GM12873 (cell line): ENCODE data around the gene CMIP.

Source experiments
- TF ChIP-seq, protein P1 (sequence below): IDR thresholded peaks from 2 replicates; pipeline ENCODE4 v1.5.1; 2012; ENCODE audit warnings: low read depth, mild to moderate bottlenecking, moderate library complexity, low read length, control low read depth; ENCODE audit not compliant: insufficient read depth; ENCODE audit errors: missing control alignments

The CMIP gene

DNA sequence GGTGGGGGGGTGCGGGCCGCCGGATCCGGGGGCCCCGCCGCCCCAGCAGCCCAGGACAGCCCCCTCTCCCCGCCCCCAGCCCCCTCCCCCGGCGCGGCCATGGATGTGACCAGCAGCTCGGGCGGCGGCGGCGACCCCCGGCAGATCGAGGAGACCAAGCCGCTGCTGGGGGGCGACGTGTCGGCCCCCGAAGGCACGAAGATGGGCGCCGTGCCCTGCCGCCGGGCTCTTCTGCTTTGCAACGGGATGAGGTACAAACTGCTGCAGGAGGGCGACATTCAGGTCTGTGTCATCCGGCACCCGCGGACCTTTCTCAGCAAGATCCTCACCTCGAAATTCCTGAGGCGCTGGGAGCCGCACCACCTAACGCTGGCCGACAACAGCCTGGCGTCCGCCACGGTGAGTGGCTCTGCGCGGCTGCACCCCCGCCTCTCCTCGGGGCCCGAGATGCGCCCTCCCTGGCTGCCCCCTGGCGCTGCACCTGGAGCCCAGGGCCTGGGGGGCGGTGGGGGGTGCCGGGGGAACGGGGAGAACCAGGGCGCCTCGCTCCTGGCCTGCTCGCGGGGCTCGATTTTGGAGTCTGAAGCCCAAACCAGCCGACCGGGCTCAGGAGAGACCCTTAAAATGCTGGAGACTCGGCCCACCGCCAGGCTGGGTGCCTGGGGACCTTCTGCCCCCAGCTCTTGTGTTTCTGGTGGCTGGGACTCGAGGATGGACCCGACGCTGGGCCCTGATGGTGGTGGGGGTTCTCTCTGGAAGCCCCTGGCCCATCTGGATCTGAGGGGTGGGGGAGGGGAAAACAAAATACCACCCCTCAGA is 744 bp downstream of the CMIP start:
- TF ChIP-seq, protein P1, sequence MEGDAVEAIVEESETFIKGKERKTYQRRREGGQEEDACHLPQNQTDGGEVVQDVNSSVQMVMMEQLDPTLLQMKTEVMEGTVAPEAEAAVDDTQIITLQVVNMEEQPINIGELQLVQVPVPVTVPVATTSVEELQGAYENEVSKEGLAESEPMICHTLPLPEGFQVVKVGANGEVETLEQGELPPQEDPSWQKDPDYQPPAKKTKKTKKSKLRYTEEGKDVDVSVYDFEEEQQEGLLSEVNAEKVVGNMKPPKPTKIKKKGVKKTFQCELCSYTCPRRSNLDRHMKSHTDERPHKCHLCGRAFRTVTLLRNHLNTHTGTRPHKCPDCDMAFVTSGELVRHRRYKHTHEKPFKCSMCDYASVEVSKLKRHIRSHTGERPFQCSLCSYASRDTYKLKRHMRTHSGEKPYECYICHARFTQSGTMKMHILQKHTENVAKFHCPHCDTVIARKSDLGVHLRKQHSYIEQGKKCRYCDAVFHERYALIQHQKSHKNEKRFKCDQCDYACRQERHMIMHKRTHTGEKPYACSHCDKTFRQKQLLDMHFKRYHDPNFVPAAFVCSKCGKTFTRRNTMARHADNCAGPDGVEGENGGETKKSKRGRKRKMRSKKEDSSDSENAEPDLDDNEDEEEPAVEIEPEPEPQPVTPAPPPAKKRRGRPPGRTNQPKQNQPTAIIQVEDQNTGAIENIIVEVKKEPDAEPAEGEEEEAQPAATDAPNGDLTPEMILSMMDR, result peak; percentile 44

GRCh38 chr16:81445966-81446906 is 1.6 kb downstream of the CMIP start:
- TF ChIP-seq, protein P1, result no peak

- TF ChIP-seq, protein P1, result no peak
These were observed 2.3 kb downstream of the CMIP start for GRCh38 chr16:81446907-81447268.

- TF ChIP-seq, protein P1, result no peak
These were observed 2.9 kb downstream of the CMIP start for GRCh38 chr16:81447383-81448101.

DNA sequence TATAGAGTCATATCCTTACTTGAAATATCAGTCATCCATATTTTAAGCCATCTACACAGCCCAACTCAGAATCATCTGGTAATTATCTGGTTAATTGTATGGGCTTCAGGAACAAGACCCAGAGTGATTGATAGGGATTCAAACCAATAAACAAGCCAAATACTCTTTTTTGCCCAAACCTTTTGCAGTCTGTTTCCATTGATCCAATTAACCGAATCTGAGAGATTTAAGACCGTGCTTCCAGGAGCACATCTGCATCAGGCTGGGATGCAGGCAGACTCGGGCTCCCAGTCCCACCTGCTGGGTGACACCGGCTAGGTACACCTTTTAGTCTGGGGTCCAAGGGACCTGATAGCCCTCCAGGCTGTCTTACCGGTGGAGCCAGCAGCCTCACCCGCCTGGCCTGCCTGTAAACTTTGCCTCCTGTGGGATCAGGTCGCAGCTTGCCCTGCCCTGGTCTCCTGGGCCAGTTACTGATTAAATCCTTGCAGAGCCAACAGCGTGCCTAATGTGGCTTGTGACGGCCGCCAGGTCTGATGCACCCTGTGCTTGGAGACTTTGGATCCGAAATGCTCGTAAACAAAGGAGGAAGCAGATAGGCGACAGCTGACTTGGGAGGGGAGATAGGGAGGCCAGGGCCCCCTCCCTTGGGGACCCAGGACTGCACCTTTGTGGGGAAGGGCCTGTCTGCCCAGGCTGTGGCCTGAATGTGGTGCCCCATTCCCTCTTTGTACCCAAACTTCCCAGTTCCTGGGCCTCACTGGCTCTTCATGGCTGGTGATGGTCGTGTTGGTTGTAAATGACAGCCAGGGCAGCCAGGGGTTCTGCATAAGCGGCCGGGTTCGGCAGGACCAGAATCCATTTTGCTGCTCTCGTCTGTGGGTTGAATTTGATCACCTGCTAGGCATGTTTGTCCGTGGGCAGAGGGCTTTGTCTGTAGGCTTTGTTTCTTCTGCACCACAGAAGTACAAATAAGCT is 3.8 kb downstream of the CMIP start:
- TF ChIP-seq, protein P1, result no peak

- TF ChIP-seq, protein P1, result no peak
These were observed 4.6 kb downstream of the CMIP start for GRCh38 chr16:81449241-81449640.
